HFFc6 (cell line): ENCODE data around the gene DIPK1A. TPM values are rescaled to one million over a fixed set of nuclear protein-coding genes. Genes with fewer than 3 reads are reported as not detected.

Experiments used
- DNase-seq: peaks from one replicate; pipeline ENCODE4 v3.0.0-alpha.2; 2018
- H3K27ac Mint-ChIP-seq: 2 replicates; pipeline ENCODE4 v1.8.0; 2020; ENCODE audit warnings: mild to moderate bottlenecking, mixed read lengths
- H3K27me3 Mint-ChIP-seq: 2 replicates; pipeline ENCODE4 v1.8.0; 2021; ENCODE audit warnings: mild to moderate bottlenecking, moderate library complexity, mixed read lengths; ENCODE audit not compliant: insufficient read depth
- H3K36me3 Mint-ChIP-seq: 2 replicates; pipeline ENCODE4 v1.8.0; 2021; ENCODE audit warnings: low read depth, mixed read lengths
- H3K4me1 Mint-ChIP-seq: 2 replicates; pipeline ENCODE4 v1.8.0; 2020; ENCODE audit warnings: low read depth, mixed read lengths
- H3K4me3 Mint-ChIP-seq: 2 replicates; pipeline ENCODE4 v1.8.0; 2020; ENCODE audit warnings: mild to moderate bottlenecking, moderate library complexity, mixed read lengths
- H3K9me3 Mint-ChIP-seq: 2 replicates; pipeline ENCODE4 v1.8.0; 2020; ENCODE audit warnings: mild to moderate bottlenecking, mixed read lengths
- CTCF ChIP-seq: fragments of 200-600 bp; sonication (generic); IDR thresholded peaks from 2 replicates; pipeline ENCODE4 v1.5.0; 2021; ENCODE audit warnings: antibody characterized with exemption, mild to moderate bottlenecking
- total RNA-seq, 6 experiments: library from RNA; stranded (reverse); fragmentation: NEBNext Ultra II Directional; extraction: Animal tissue kit (Norgen Biotek cat#: 25700); gene quantifications; 2 replicates in 1 of 6; 3 replicates in 5 of 6; pipeline ENCODE4 v1.2.3, GENCODE V29; 2021

The DIPK1A gene
- total RNA-seq, 6 experiments from 2014 or later, result 18.9 to 24.5 (median 21.9) TPM

GRCh38 chr1:92956254-92957029, 4.8 kb downstream of the DIPK1A start:
- no peak for DNase-seq
- Mint-ChIP-seq H3K4me3 (no peak overlapping the region), H3K27me3 (no peaks in the 10 kb centered on the region), H3K4me1 (peaks cover 43% of the 10 kb centered on the region), H3K36me3 (no peaks in the 10 kb centered on the region), H3K9me3 (no peaks in the 10 kb centered on the region), H3K27ac (no peak overlapping the region)
- TF ChIP-seq CTCF, result no peak

DNA sequence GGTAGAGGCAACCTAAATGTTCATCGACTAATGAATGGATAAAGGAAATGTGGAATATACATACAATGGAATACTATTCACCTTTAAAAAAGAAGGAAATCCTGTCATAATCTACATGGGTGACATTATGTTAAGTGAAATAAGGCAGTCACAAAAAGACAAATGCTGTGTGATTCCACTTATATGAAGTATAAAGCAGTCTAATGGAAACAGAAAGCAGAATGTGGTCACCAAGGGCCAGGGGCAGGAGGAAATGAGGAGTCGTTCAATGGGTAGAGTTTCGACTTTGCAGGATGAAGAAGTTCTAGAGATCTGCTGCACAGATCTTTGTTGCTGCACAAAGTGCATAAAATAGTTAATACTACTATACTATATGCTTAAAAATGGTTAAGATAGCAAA, 7.8 kb downstream of the DIPK1A start:
- no peak for DNase-seq
- no peaks in the 10 kb centered on the region for H3K36me3 Mint-ChIP-seq
- no peaks in the 10 kb centered on the region for H3K27me3 Mint-ChIP-seq
- no peak for TF ChIP-seq CTCF
- no peak overlapping the region for H3K27ac Mint-ChIP-seq
- no peak overlapping the region for H3K4me3 Mint-ChIP-seq
- H3K4me1 Mint-ChIP-seq, result peaks cover 31% of the 10 kb centered on the region
- no peaks in the 10 kb centered on the region for H3K9me3 Mint-ChIP-seq

GRCh38 chr1:92952714-92953113, 8.5 kb downstream of the DIPK1A start:
- H3K9me3 Mint-ChIP-seq, result no peaks in the 10 kb centered on the region
- TF ChIP-seq CTCF, result no peak
- peaks cover 1% of the 10 kb centered on the region; the same call in 1 of the 2 replicates for H3K27me3 Mint-ChIP-seq
- peaks cover 3% of the 10 kb centered on the region for H3K36me3 Mint-ChIP-seq
- no peak for DNase-seq
- no peak overlapping the region for H3K4me3 Mint-ChIP-seq
- 0 out of 2 replicates have a peak overlapping the region, but pooled peaks have one; percentile 29 for H3K27ac Mint-ChIP-seq
- peaks cover 24% of the 10 kb centered on the region for H3K4me1 Mint-ChIP-seq

GRCh38 chr1:92951141-92951582, 10.1 kb downstream of the DIPK1A start:
- Mint-ChIP-seq H3K27ac (no peak overlapping the region), H3K4me3 (no peak overlapping the region), H3K27me3 (peaks cover 1% of the 10 kb centered on the region; the same call in 1 of the 2 replicates), H3K9me3 (no peaks in the 10 kb centered on the region), H3K36me3 (peaks cover 7% of the 10 kb centered on the region), H3K4me1 (peaks cover 8% of the 10 kb centered on the region; the same call in 1 of the 2 replicates)
- TF ChIP-seq CTCF, result no peak
- peak; percentile 71 for DNase-seq

- no peak for TF ChIP-seq CTCF
- Mint-ChIP-seq H3K4me3 (no peak overlapping the region), H3K36me3 (peaks cover 7% of the 10 kb centered on the region), H3K27ac (no peak overlapping the region), H3K27me3 (peaks cover 1% of the 10 kb centered on the region; the same call in 1 of the 2 replicates), H3K9me3 (no peaks in the 10 kb centered on the region), H3K4me1 (peaks cover 6% of the 10 kb centered on the region)
- DNase-seq, result peak; percentile 71
Measured at GRCh38 chr1:92949937-92950817, 11.1 kb downstream of the DIPK1A start.
